Endothelial cell (in vitro differentiated cells): ENCODE data around the gene RAPH1. TPM values are rescaled to one million over a fixed set of nuclear protein-coding genes. Genes with fewer than 3 reads are reported as not detected.

ENCODE experiments used
- DNase-seq: peaks from one replicate; pipeline ENCODE4 v3.0.0; 2021; ENCODE audit warnings: low spot score
- H3K27ac Mint-ChIP-seq: one replicate; pipeline ENCODE4 v1.8.0; 2021; ENCODE audit warnings: mixed read lengths, inconsistent platforms; ENCODE audit not compliant: unreplicated experiment
- H3K27me3 Mint-ChIP-seq: one replicate; pipeline ENCODE4 v1.8.0; 2021; ENCODE audit warnings: mild to moderate bottlenecking, moderate library complexity, mixed read lengths, inconsistent platforms; ENCODE audit not compliant: unreplicated experiment
- H3K36me3 Mint-ChIP-seq: one replicate; pipeline ENCODE4 v1.8.0; 2021; ENCODE audit warnings: mild to moderate bottlenecking, low read depth, mixed read lengths, inconsistent platforms; ENCODE audit not compliant: unreplicated experiment
- H3K4me1 Mint-ChIP-seq: one replicate; pipeline ENCODE4 v1.8.0; 2021; ENCODE audit warnings: mild to moderate bottlenecking, mixed read lengths, inconsistent platforms; ENCODE audit not compliant: unreplicated experiment
- H3K4me3 Mint-ChIP-seq: one replicate; pipeline ENCODE4 v1.8.0; 2021; ENCODE audit warnings: mild to moderate bottlenecking, mixed read lengths, inconsistent platforms; ENCODE audit not compliant: unreplicated experiment
- H3K9me3 Mint-ChIP-seq: one replicate; pipeline ENCODE4 v1.8.0; 2021; ENCODE audit warnings: mixed read lengths, inconsistent platforms; ENCODE audit not compliant: unreplicated experiment
- CTCF ChIP-seq: fragments of 200-600 bp; sonication (generic); IDR thresholded peaks from one replicate; pipeline ENCODE4 v1.5.0; 2021; ENCODE audit warnings: antibody characterized with exemption; ENCODE audit not compliant: unreplicated experiment
- total RNA-seq: library from RNA; stranded (reverse); fragmentation: NEBNext Ultra II Directional; extraction: Animal tissue kit (Norgen Biotek cat#: 25700); gene quantifications from one replicate; pipeline ENCODE4 v1.2.1, GENCODE V29; 2021; ENCODE audit not compliant: unreplicated experiment

RAPH1 gene
- total RNA-seq, 1 donor from 2014 or later, result 74.1 TPM

GRCh38 chr2:203347375-203347774 lies 187.7 kb downstream of the RAPH1 start:
- Mint-ChIP-seq H3K4me1 (peaks cover 6% of the 10 kb centered on the region), H3K4me3 (no peak overlapping the region), H3K36me3 (peaks cover 16% of the 10 kb centered on the region), H3K9me3 (no peaks in the 10 kb centered on the region), H3K27me3 (peaks cover 2% of the 10 kb centered on the region), H3K27ac (no peak overlapping the region)
- no peak for TF ChIP-seq CTCF
- no peak for DNase-seq

- peaks cover 16% of the 10 kb centered on the region for H3K36me3 Mint-ChIP-seq
- no peak for DNase-seq
- no peak for TF ChIP-seq CTCF
- no peak overlapping the region for H3K4me3 Mint-ChIP-seq
- no peaks in the 10 kb centered on the region for H3K9me3 Mint-ChIP-seq
- H3K27ac Mint-ChIP-seq, result no peak overlapping the region
- peaks cover 2% of the 10 kb centered on the region for H3K27me3 Mint-ChIP-seq
- peaks cover 6% of the 10 kb centered on the region for H3K4me1 Mint-ChIP-seq
These were observed 188.5 kb downstream of the RAPH1 start for GRCh38 chr2:203346612-203347011.

- Mint-ChIP-seq H3K4me1 (peaks cover 15% of the 10 kb centered on the region), H3K36me3 (peaks cover 16% of the 10 kb centered on the region), H3K9me3 (no peaks in the 10 kb centered on the region), H3K4me3 (no peak overlapping the region), H3K27ac (no peak overlapping the region), H3K27me3 (peaks cover 2% of the 10 kb centered on the region)
- DNase-seq, result no peak
- no peak for TF ChIP-seq CTCF
These were observed 190.4 kb downstream of the RAPH1 start for GRCh38 chr2:203344667-203345066.

Other genes starting within 250 kb of the RAPH1 start
- gene ABI2, start 206.9 kb downstream of the RAPH1 start, total RNA-seq, result 101 TPM
- gene CD28, start 171.3 kb upstream of the RAPH1 start, total RNA-seq, result not detected